Tibial nerve (tissue), 4 donors: ENCODE results near the gene OR6X1.

ENCODE experiments used
- EP300 ChIP-seq, 2 donors: sonication (generic); formaldehyde crosslinking; IDR thresholded peaks; one replicate each; pipeline ENCODE4 v1.6.1; 2017; ENCODE audit warnings: antibody characterized with exemption in 2 of 2, mild to moderate bottlenecking in 1 of 2
- POLR2A ChIP-seq, 2 donors: fragments of 450-650 bp; IDR thresholded peaks; one replicate each; pipeline ENCODE4 v1.6.1; 2017; ENCODE audit warnings: antibody characterized with exemption in 2 of 2, mild to moderate bottlenecking in 2 of 2, moderate library complexity in 2 of 2
- TF ChIP-seq, protein P1 (sequence below), 5 experiments: fragments of 200-600 bp in 3 of 5; fragments of 450-650 bp in 2 of 5; sonication (generic) in 3 of 5; IDR thresholded peaks; one replicate each; pipeline ENCODE4 v1.5.1; 2016 to 2019; ENCODE audit warnings: antibody characterized with exemption in 5 of 5, mild to moderate bottlenecking in 3 of 5, moderate library complexity in 2 of 5

GRCh38 chr11:123797114-123797513, 42.8 kb upstream of the OR6X1 start:
- TF ChIP-seq, protein P1, sequence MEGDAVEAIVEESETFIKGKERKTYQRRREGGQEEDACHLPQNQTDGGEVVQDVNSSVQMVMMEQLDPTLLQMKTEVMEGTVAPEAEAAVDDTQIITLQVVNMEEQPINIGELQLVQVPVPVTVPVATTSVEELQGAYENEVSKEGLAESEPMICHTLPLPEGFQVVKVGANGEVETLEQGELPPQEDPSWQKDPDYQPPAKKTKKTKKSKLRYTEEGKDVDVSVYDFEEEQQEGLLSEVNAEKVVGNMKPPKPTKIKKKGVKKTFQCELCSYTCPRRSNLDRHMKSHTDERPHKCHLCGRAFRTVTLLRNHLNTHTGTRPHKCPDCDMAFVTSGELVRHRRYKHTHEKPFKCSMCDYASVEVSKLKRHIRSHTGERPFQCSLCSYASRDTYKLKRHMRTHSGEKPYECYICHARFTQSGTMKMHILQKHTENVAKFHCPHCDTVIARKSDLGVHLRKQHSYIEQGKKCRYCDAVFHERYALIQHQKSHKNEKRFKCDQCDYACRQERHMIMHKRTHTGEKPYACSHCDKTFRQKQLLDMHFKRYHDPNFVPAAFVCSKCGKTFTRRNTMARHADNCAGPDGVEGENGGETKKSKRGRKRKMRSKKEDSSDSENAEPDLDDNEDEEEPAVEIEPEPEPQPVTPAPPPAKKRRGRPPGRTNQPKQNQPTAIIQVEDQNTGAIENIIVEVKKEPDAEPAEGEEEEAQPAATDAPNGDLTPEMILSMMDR (IDR thresholded peaks at IDR 0.05), result no peak
- TF ChIP-seq POLR2A (IDR thresholded peaks at IDR 0.05), result no peak
- no peak for TF ChIP-seq EP300 (IDR thresholded peaks at IDR 0.05)
